HepG2 (cell line): ENCODE results near the gene MICOS13. TPM values are rescaled to one million over a fixed set of nuclear protein-coding genes. Genes with fewer than 3 reads are reported as not detected.

Source experiments
- ATF7-NPFF ChIP-seq: sonication (generic); formaldehyde crosslinking; IDR thresholded peaks from 2 replicates; pipeline ENCODE4 v1.8.1; 2023; ENCODE audit warnings: mild to moderate bottlenecking, low read depth, missing genetic modification reagents, moderate library complexity
- DNMT1 ChIP-seq: sonication (generic); formaldehyde crosslinking; IDR thresholded peaks from 2 replicates; pipeline ENCODE4 v1.5.1; 2020; ENCODE audit warnings: mild to moderate bottlenecking, missing genetic modification reagents
- GABPA ChIP-seq, 2 experiments: IDR thresholded peaks; 2 replicates each; pipeline ENCODE4 v1.6.1; 2011 to 2016; ENCODE audit warnings: low read depth in 2 of 2, low read length in 1 of 2, missing biosample characterization in 1 of 2, missing genetic modification characterization in 1 of 2
- GZF1 ChIP-seq: sonication (generic); formaldehyde crosslinking; IDR thresholded peaks from 2 replicates; pipeline ENCODE4 v1.5.1; 2020; ENCODE audit warnings: mild to moderate bottlenecking, missing genetic modification reagents
- HDAC1 ChIP-seq: sonication (generic); formaldehyde crosslinking; IDR thresholded peaks from 2 replicates; pipeline ENCODE4 v1.5.1; 2020; ENCODE audit warnings: mild to moderate bottlenecking, missing genetic modification reagents
- KAT2B ChIP-seq: fragments of 150-350 bp; IDR thresholded peaks from 2 replicates; pipeline ENCODE4 v1.6.1; 2014; ENCODE audit warnings: low read depth, low read length, borderline replicate concordance
- MEIS2 ChIP-seq: sonication (generic); formaldehyde crosslinking; IDR thresholded peaks from 2 replicates; pipeline ENCODE4 v1.9.0; 2021; ENCODE audit warnings: mild to moderate bottlenecking, missing genetic modification reagents
- NAIF1 ChIP-seq: sonication (generic); formaldehyde crosslinking; IDR thresholded peaks from 2 replicates; pipeline ENCODE4 v1.5.0; 2020; ENCODE audit warnings: mild to moderate bottlenecking, missing genetic modification reagents, borderline replicate concordance
- PAWR ChIP-seq: sonication (generic); formaldehyde crosslinking; IDR thresholded peaks from 2 replicates; pipeline ENCODE4 v1.4.0; 2020; ENCODE audit warnings: missing genetic modification reagents, mild to moderate bottlenecking, borderline replicate concordance
- SCMH1 ChIP-seq: sonication (generic); formaldehyde crosslinking; IDR thresholded peaks from 2 replicates; pipeline ENCODE4 v1.9.0; 2021; ENCODE audit warnings: missing genetic modification reagents, mild to moderate bottlenecking, borderline replicate concordance
- SMAD3 ChIP-seq: sonication (generic); formaldehyde crosslinking; IDR thresholded peaks from 2 replicates; pipeline ENCODE4 v1.4.0; 2020; ENCODE audit warnings: missing genetic modification reagents
- SSRP1 ChIP-seq: IDR thresholded peaks from 2 replicates; pipeline ENCODE4 v1.6.1; 2016; ENCODE audit warnings: control low read depth
- XRCC5 ChIP-seq: fragments of 200-400 bp; formaldehyde crosslinking; optimal IDR thresholded peaks from 2 replicates; pipeline ENCODE3; 2017; ENCODE audit warnings: mild to moderate bottlenecking, low read length
- ZBTB42 ChIP-seq: sonication (generic); formaldehyde crosslinking; IDR thresholded peaks from 2 replicates; pipeline ENCODE4 v1.5.0; 2020; ENCODE audit warnings: mild to moderate bottlenecking, missing genetic modification reagents
- ZFP1 ChIP-seq: IDR thresholded peaks from 2 replicates; pipeline ENCODE4 v1.6.1; 2016
- ZFP90 ChIP-seq: sonication (generic); formaldehyde crosslinking; IDR thresholded peaks from 2 replicates; pipeline ENCODE4 v1.8.0; 2022; ENCODE audit warnings: missing genetic modification reagents, mild to moderate bottlenecking, inconsistent platforms, borderline replicate concordance
- ZKSCAN1 ChIP-seq: fragments of 150-350 bp; IDR thresholded peaks from 2 replicates; pipeline ENCODE4 v1.6.1; 2014; ENCODE audit warnings: low read length
- ZNF17 ChIP-seq: sonication (generic); formaldehyde crosslinking; IDR thresholded peaks from 2 replicates; pipeline ENCODE4 v1.5.0; 2020; ENCODE audit warnings: mild to moderate bottlenecking, missing genetic modification reagents
- ZNF446 ChIP-seq: sonication (generic); formaldehyde crosslinking; IDR thresholded peaks from 2 replicates; pipeline ENCODE4 v1.5.0; 2020; ENCODE audit warnings: mild to moderate bottlenecking, missing genetic modification reagents
- ZNF768 ChIP-seq: sonication (generic); formaldehyde crosslinking; IDR thresholded peaks from 2 replicates; pipeline ENCODE4 v1.4.0; 2020; ENCODE audit warnings: missing genetic modification reagents
- ZNF777 ChIP-seq: sonication (generic); formaldehyde crosslinking; IDR thresholded peaks from 2 replicates; pipeline ENCODE4 v1.4.0; 2020; ENCODE audit warnings: missing genetic modification reagents
- ZNF850 ChIP-seq: sonication (generic); formaldehyde crosslinking; conservative IDR thresholded peaks from 2 replicates; pipeline ENCODE4 v1.9.0; 2021; ENCODE audit warnings: mild to moderate bottlenecking, missing genetic modification reagents
- ZNF891 ChIP-seq: sonication (generic); formaldehyde crosslinking; IDR thresholded peaks from 2 replicates; pipeline ENCODE4 v1.5.0; 2020; ENCODE audit warnings: mild to moderate bottlenecking, missing genetic modification reagents
- polyA plus RNA-seq, 8 experiments: library from polyadenylated mRNA; depleted of rRNA in 3 of 8; stranded (reverse) in 7 of 8; unstranded in 1 of 8; fragments of >200 nt; fragmentation: Illumina TruSeq in 4 of 8; extraction: Trizol in 4 of 8; gene quantifications; 2 replicates each; pipeline versions ENCODE4 v1.2.1 to v1.2.3, GENCODE V29; 2011 to 2016; ENCODE audit warnings: low read depth in 4 of 8, missing spikeins in 1 of 8, mixed read lengths in 1 of 8; ENCODE audit not compliant: insufficient read depth in 1 of 8
- total RNA-seq, 5 experiments: library from RNA; depleted of rRNA; stranded (reverse); fragments of >200 nt; fragmentation: Illumina TruSeq; extraction: Trizol; gene quantifications; 2 replicates each; pipeline ENCODE4 v1.2.3, GENCODE V29; 2016; ENCODE audit warnings: low read depth in 1 of 5
- TF ChIP-seq, protein P1 (sequence below): sonication (generic); formaldehyde crosslinking; IDR thresholded peaks from 2 replicates; pipeline ENCODE4 v1.4.0; 2020; ENCODE audit warnings: mild to moderate bottlenecking, missing genetic modification reagents, borderline replicate concordance
- TF ChIP-seq, protein P2 (sequence below): IDR thresholded peaks from 2 replicates; pipeline ENCODE4 v1.6.1; 2012; ENCODE audit warnings: inconsistent platforms
- TF ChIP-seq, protein P3 (sequence below): sonication (generic); formaldehyde crosslinking; IDR thresholded peaks from 2 replicates; pipeline ENCODE4 v1.4.0; 2020; ENCODE audit warnings: missing genetic modification reagents; ENCODE audit errors: not compliant biosample characterization
- TF ChIP-seq, protein P4 (sequence below): sonication (generic); formaldehyde crosslinking; IDR thresholded peaks from 2 replicates; pipeline ENCODE4 v1.9.0; 2022; ENCODE audit warnings: missing genetic modification reagents, mild to moderate bottlenecking, borderline replicate concordance

MICOS13 gene
- total and polyA plus RNA-seq, 2 of the 13 experiments (the other 11 are each of a cell fraction or from before 2014, with no cell fraction given): 28.8 to 35.4 TPM

DNA sequence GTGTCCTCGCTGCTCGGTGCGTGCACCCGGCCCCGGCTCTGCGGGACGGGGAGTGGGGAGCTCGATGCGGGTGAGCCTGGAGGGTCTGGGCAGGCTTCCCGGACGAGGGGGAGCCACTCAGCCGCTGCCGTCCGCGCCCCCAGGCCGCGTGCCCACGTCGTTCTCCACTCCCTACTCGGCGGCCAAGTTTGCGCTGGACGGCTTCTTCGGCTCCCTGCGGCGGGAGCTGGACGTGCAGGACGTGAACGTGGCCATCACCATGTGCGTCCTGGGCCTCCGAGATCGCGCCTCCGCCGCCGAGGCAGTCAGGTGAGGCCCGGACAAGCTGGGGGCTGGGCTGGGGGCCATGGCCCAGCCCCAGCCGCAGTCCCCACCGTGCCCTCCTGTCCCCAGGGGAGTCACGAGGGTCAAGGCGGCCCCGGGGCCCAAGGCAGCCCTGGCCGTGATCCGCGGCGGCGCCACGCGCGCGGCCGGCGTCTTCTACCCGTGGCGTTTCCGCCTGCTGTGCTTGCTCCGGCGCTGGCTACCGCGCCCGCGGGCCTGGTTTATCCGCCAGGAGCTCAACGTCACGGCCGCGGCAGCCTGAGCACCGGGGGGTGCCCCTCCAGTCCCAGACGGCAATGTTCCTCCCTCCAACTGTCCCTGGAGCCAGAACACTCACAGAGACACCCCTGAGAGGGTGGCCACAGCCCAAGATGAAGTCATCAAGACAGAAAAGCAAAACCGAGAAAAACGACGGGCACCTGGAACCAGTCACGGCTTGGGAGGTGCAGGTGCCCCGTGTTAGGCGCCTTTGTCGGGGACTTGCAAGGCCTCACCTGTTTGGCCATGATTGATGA lies 7.3 kb upstream of the MICOS13 start (continued):
- TF ChIP-seq, protein P1, sequence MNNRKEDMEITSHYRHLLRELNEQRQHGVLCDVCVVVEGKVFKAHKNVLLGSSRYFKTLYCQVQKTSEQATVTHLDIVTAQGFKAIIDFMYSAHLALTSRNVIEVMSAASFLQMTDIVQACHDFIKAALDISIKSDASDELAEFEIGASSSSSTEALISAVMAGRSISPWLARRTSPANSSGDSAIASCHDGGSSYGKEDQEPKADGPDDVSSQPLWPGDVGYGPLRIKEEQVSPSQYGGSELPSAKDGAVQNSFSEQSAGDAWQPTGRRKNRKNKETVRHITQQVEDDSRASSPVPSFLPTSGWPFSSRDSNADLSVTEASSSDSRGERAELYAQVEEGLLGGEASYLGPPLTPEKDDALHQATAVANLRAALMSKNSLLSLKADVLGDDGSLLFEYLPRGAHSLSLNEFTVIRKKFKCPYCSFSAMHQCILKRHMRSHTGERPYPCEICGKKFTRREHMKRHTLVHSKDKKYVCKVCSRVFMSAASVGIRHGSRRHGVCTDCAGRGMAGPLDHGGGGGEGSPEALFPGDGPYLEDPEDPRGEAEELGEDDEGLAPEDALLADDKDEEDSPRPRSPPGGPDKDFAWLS (CRISPR knock-in tag): no peak
- TF ChIP-seq ATF7-NPFF (CRISPR knock-in tag) (no peak; the same call in 1 of the 2 replicates), ZKSCAN1 (no peak), HDAC1 (CRISPR knock-in tag) (peak; percentile 42; the same call in 1 of the 2 replicates), GZF1 (CRISPR knock-in tag) (no peak), SCMH1 (no peak), GABPA (IDR thresholded peaks at IDR 0.05; ENCODE audit: low read depth, low read length) (no peak), GABPA (CRISPR knock-in tag; IDR thresholded peaks at IDR 0.05; ENCODE audit: low read depth) (no peak), ZNF446 (no peak), SSRP1 (CRISPR knock-in tag) (no peak), ZFP90 (CRISPR knock-in tag) (no peak), KAT2B (no peak), MEIS2 (CRISPR knock-in tag) (0 out of 2 replicates have a peak, but pooled peaks have one; percentile 21), ZNF17 (no peak), ZFP1 (CRISPR knock-in tag) (no peak), ZNF768 (peak; percentile 21; the same call in 1 of the 2 replicates), DNMT1 (CRISPR knock-in tag) (peak; percentile 85; the same call in 1 of the 2 replicates), ZBTB42 (CRISPR knock-in tag) (no peak), ZNF777 (CRISPR knock-in tag) (peak; percentile 44), XRCC5 (no peak), PAWR (CRISPR knock-in tag) (no peak), ZNF850 (CRISPR knock-in tag) (no peak), ZNF891 (no peak), NAIF1 (CRISPR knock-in tag) (no peak), SMAD3 (CRISPR knock-in tag) (no peak)
- TF ChIP-seq, protein P2, sequence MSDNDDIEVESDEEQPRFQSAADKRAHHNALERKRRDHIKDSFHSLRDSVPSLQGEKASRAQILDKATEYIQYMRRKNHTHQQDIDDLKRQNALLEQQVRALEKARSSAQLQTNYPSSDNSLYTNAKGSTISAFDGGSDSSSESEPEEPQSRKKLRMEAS: no peak
- TF ChIP-seq, protein P3, sequence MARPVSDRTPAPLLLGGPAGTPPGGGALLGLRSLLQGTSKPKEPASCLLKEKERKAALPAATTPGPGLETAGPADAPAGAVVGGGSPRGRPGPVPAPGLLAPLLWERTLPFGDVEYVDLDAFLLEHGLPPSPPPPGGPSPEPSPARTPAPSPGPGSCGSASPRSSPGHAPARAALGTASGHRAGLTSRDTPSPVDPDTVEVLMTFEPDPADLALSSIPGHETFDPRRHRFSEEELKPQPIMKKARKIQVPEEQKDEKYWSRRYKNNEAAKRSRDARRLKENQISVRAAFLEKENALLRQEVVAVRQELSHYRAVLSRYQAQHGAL (CRISPR knock-in tag): no peak
- TF ChIP-seq, protein P4, sequence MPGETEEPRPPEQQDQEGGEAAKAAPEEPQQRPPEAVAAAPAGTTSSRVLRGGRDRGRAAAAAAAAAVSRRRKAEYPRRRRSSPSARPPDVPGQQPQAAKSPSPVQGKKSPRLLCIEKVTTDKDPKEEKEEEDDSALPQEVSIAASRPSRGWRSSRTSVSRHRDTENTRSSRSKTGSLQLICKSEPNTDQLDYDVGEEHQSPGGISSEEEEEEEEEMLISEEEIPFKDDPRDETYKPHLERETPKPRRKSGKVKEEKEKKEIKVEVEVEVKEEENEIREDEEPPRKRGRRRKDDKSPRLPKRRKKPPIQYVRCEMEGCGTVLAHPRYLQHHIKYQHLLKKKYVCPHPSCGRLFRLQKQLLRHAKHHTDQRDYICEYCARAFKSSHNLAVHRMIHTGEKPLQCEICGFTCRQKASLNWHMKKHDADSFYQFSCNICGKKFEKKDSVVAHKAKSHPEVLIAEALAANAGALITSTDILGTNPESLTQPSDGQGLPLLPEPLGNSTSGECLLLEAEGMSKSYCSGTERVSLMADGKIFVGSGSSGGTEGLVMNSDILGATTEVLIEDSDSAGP (CRISPR knock-in tag): 0 out of 2 replicates have a peak, but pooled peaks have one; percentile 74
